Small intestine (tissue), 16 donors: ENCODE data around the gene SLC9B1. TPM values are rescaled to one million over a fixed set of nuclear protein-coding genes. Genes with fewer than 3 reads are reported as not detected.

Source experiments
- DNase-seq, 2 donors: peaks; one replicate each; pipeline versions ENCODE4 v3.0.0 to v3.0.0-alpha.2; 2013
- FAIRE-seq: peaks from 2 replicates; lab custom pipeline; 2012; peaks lifted over from hg19 to GRCh38; lab: Jason Lieb, UNC
- H3K27ac ChIP-seq, 3 donors: one replicate each; pipeline ENCODE4 v1.5.1; 2013; ENCODE audit warnings: low read length in 2 of 3, mild to moderate bottlenecking in 2 of 3, control low read depth in 1 of 3, inconsistent platforms in 1 of 3, low read depth in 1 of 3, moderate library complexity in 1 of 3
- H3K27me3 ChIP-seq, 3 donors: one replicate each; pipeline ENCODE4 v1.6.1; 2013; ENCODE audit warnings: low read length in 3 of 3, inconsistent platforms in 1 of 3; ENCODE audit not compliant: control insufficient read depth in 3 of 3, insufficient read depth in 3 of 3
- H3K36me3 ChIP-seq, 3 donors: one replicate each; pipeline ENCODE4 v1.6.1; 2013; ENCODE audit warnings: low read length in 3 of 3, inconsistent platforms in 1 of 3, low read depth in 1 of 3, mild to moderate bottlenecking in 1 of 3, moderate library complexity in 1 of 3; ENCODE audit not compliant: control insufficient read depth in 3 of 3, insufficient read depth in 2 of 3
- H3K4me1 ChIP-seq, 3 donors: one replicate each; pipeline ENCODE4 v1.6.1; 2013; ENCODE audit warnings: low read length in 2 of 3, inconsistent platforms in 1 of 3, low read depth in 1 of 3, mild to moderate bottlenecking in 1 of 3, moderate library complexity in 1 of 3; ENCODE audit not compliant: control insufficient read depth in 3 of 3, insufficient read depth in 2 of 3
- H3K4me3 ChIP-seq, 3 donors: one replicate each; pipeline ENCODE4 v1.5.1; 2013; ENCODE audit warnings: low read length in 3 of 3, control low read depth in 1 of 3, inconsistent platforms in 1 of 3, low read depth in 1 of 3, mild to moderate bottlenecking in 1 of 3, moderate library complexity in 1 of 3
- H3K9me3 ChIP-seq, 2 donors: one replicate each; pipeline ENCODE4 v1.6.1; 2013; ENCODE audit warnings: low read depth in 1 of 2, low read length in 1 of 2; ENCODE audit not compliant: control insufficient read depth in 2 of 2, insufficient read depth in 1 of 2
- WGBS, 3 donors: extraction: QIAGEN DNeasy Blood & Tissue Kit; methylation state at CpG; one replicate each; pipeline ENCODE4 v1.1.7; 2013; 5-methylcytosine and 5-hydroxymethylcytosine counted together
- long read RNA-seq, 10 donors: transcript quantifications; one replicate each; lab custom pipeline, GENCODE V29; 2026
- polyA plus RNA-seq, 4 donors: library from polyadenylated mRNA; stranded (reverse) in 3 of 4; unstranded in 1 of 4; fragments of 200-250 nt in 3 of 4; fragments of 120-200 nt in 1 of 4; gene quantifications; one replicate each; pipeline versions ENCODE4 v1.2.1 to v1.2.3, GENCODE V29; 2013
- donor health status: healthy with polysubstance abuse.
- donor health status: control.
- donor health status: control.
- donor health status: Bipolar disorder and iron deficiency.
- donor health status: healthy.

The SLC9B1 gene, protein sequence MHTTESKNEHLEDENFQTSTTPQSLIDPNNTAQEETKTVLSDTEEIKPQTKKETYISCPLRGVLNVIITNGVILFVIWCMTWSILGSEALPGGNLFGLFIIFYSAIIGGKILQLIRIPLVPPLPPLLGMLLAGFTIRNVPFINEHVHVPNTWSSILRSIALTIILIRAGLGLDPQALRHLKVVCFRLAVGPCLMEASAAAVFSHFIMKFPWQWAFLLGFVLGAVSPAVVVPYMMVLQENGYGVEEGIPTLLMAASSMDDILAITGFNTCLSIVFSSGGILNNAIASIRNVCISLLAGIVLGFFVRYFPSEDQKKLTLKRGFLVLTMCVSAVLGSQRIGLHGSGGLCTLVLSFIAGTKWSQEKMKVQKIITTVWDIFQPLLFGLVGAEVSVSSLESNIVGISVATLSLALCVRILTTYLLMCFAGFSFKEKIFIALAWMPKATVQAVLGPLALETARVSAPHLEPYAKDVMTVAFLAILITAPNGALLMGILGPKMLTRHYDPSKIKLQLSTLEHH
- polyA plus RNA-seq: under 1 TPM in 2 of 4 donors, not detected in 2; 0.18 to 0.93 TPM
- long read RNA-seq, donor 1, partial matches to known transcripts: 0 of 1 reads
- long read RNA-seq, donor 1, other reads (novel, unspliced or antisense): 0 of 1 reads
- long read RNA-seq, donor 2: 0 reads
- long read RNA-seq, donor 3: 0 reads
- long read RNA-seq, donor 4: 0 reads
- long read RNA-seq, donor 5: 0 reads
- long read RNA-seq, donor 6: 0 reads
- long read RNA-seq, donor 7: 0 reads
- long read RNA-seq, donor 8: 0 reads
- long read RNA-seq, donor 9: 0 reads
- long read RNA-seq, donor 10: 0 reads

DNA sequence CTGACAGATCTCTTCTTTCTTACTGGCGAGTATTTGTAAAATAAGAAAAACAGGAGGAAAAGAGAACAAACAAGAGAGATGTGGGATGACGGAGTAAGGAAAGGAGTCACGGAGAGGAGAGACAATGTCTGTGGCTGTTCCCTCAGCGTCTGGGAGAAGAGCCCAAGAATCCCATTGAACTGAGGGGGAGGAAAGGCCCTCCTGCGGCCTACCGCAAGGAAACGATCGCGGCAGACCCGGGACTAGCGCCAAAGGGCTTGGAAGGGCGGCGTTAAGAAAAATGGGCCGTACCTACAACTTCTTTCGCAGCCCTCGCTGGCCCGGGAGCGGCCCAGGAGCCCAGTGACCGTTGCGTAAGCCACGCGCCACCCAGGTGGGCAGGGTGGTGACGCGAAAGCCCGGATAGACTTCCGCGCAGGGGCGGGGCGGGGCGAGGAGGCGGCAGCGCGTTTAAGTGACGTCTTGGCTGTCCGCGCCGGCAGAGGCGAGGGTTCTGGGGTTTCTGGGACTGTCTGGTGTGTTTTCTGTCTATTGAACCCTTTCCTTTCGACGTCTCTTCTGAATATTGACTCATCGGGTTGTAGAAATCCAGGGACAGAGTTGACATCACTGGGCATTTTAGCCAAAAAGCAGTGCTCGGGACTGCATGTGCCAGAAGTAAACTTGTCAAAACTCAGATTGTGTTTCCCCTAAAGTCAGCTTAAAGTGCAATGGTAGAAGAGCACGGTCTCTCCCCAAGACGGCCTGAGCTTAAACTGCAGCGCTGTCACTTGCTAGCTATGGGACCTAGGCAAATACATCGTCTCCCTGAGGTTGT is at the start of gene SLC9B1:
TSS of gene SLC9B1 (minus strand) at position 398 of the 817 bp plus-strand sequence. CDS start 27,994 bp downstream, outside the sequence.
- DNase-seq (peak; percentile 97 to 98), FAIRE-seq (no peak)
- Histone ChIP-seq H3K9me3 (no peaks in the 10 kb centered on the region), H3K27me3 (no peaks in the 10 kb centered on the region), H3K4me1 (peaks cover 0 to 7% (median 4%) of the 10 kb centered on the region in 3 donors), H3K27ac (peak within 1 kb of the TSS; percentile 84 to 99 (median 95)), H3K4me3 (peak within 1 kb of the TSS; percentile 39 to 63 (median 61)), H3K36me3 (no peaks in the 10 kb centered on the region)
- 1% methylated on average over 43 to 46 of the region's 46 CpGs for WGBS, 3 donors

DNA sequence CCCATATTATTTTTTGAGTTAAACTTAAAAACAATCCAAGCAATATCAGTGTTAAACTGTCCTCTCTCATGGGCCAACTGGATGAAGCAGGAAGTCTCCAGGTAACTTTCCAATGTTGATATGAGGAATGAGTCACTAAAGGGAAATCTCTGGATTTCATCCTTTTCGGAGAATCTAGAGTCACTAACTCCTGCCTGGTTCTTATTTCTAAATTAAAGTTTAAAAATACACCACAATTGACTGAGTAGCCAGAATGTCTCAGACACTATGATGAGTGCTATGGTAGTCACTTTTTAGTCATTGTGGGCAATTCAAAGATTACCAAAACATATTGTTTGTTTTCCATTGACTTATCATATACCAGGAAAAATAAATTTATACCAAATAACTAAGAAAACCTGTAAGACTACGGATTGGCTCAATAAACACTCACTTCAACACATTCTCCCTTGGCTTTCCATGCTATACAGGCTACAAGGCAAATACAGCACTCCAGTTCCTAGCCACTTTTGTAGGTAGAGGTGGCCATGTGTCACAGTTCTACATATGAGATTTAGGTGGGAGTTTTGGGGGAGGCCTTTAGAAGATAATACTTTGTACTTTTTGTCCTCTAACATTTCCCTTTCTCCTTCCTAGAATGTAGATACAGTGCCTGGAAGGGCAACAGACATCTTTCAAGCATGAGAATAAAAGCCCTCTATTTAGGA is 48.5 kb upstream of the SLC9B1 start:
- Histone ChIP-seq H3K4me1 (no peaks in the 10 kb centered on the region), H3K36me3 (no peaks in the 10 kb centered on the region), H3K27me3 (no peaks in the 10 kb centered on the region), H3K9me3 (no peaks in the 10 kb centered on the region), H3K4me3 (no peak overlapping the region), H3K27ac (no peak overlapping the region)
- FAIRE-seq: no peak
- no peak for DNase-seq
- WGBS, 3 donors: 91 to 93% (median 92%) methylated on average over 2 of the region's 2 CpGs

DNA sequence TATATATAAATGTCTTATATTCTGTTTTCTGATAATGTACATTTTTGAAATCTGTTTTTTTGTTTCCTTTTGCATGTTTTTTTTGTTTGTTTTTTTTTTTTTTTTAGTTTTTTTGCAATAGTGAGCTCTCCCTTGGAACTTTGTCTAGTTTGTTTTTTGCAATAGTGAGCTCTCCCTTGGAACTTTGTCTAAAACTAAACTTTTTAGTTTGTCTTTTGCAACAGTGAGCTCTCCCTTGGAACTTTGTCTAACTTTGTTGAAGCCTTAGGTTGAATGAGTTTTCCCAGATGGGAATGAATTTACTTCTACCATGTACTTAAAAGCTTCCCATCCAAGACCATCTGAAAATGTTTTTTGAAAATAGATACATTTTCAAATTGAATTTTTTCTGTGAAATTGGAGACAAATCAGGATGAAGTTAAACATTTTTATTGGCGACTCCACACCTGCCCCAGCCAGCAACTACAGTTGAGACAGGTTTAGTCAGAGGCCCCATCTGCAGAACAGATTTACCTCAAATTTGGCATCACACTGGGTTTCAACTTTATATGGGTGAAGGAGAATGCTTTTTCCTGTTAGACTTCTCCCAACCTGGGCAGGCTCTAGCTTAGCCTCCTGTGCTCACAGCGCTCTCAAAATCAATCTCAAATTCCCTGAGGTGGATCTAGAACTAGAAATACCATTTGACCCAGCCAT is 41.1 kb upstream of the SLC9B1 start:
- no peaks in the 10 kb centered on the region for H3K36me3 ChIP-seq
- no peaks in the 10 kb centered on the region for H3K9me3 ChIP-seq
- no peaks in the 10 kb centered on the region for H3K27me3 ChIP-seq
- no peak overlapping the region for H3K4me3 ChIP-seq
- WGBS, 3 donors: 95 to 97% (median 95%) methylated on average over 2 of the region's 2 CpGs
- FAIRE-seq (peak; percentile 87), DNase-seq (no peak)
- H3K4me1 ChIP-seq: no peaks in the 10 kb centered on the region
- H3K27ac ChIP-seq: no peak overlapping the region

DNA sequence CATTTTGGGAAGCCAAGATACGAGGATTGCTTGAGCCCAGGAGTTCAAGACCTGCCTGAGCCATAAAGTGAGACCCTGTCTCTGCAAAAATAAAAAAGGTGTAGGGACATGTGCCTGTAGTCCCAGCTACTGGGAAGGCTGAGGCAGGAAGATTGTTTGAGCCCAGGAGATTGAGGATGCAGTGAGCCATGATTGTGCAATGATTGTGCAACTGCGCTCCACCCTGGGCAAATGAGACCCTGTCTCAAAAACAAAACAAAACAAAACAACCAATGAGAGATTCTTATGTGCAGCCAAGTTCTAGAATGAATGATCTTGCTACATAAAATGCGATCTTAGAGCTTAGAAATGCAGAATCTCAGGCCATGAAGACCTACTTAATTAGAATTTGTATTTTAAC is 34.5 kb upstream of the SLC9B1 start:
- H3K27me3 ChIP-seq: no peaks in the 10 kb centered on the region
- no peak for FAIRE-seq
- H3K36me3 ChIP-seq: no peaks in the 10 kb centered on the region
- DNase-seq: no peak
- WGBS, 3 donors: 94 to 97% (median 94%) methylated on average over 3 of the region's 3 CpGs
- no peak overlapping the region for H3K4me3 ChIP-seq
- no peak overlapping the region for H3K27ac ChIP-seq
- H3K4me1 ChIP-seq: no peaks in the 10 kb centered on the region
- H3K9me3 ChIP-seq: no peaks in the 10 kb centered on the region

- Histone ChIP-seq H3K27me3 (no peaks in the 10 kb centered on the region), H3K4me3 (no peak overlapping the region), H3K27ac (no peak overlapping the region), H3K4me1 (no peaks in the 10 kb centered on the region), H3K36me3 (no peaks in the 10 kb centered on the region), H3K9me3 (no peaks in the 10 kb centered on the region)
- 84 to 86% (median 85%) methylated on average over 3 of the region's 3 CpGs for WGBS, 3 donors
- DNase-seq: no peak
- peak; percentile 30 for FAIRE-seq
Measured at GRCh38 chr4:103052779-103053178, 33.3 kb upstream of the SLC9B1 start.

DNA sequence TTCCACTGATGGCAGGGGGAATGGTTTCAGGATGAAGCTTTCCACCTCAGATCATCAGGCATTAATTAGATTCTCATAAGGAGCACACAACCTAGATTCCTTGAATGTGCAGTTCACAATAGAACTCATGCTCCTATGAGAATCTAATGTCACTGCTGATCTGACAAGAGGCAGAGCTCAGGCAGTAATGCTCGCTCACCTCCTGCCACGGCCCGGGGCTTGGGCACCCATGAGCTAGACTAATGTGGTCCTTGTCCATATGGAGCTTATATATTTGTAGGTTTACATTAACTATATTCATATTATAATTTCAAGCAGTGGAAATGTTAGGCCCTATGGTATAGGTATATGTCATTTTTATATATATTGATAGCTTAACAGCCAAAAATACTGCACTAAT is 32.6 kb upstream of the SLC9B1 start:
- no peaks in the 10 kb centered on the region for H3K4me1 ChIP-seq
- FAIRE-seq (no peak), DNase-seq (no peak)
- H3K36me3 ChIP-seq: no peaks in the 10 kb centered on the region
- H3K4me3 ChIP-seq: no peak overlapping the region
- WGBS, 3 donors: 94 to 96% (median 95%) methylated on average over 3 of the region's 3 CpGs
- no peaks in the 10 kb centered on the region for H3K9me3 ChIP-seq
- H3K27ac ChIP-seq: no peak overlapping the region
- no peaks in the 10 kb centered on the region for H3K27me3 ChIP-seq

DNA sequence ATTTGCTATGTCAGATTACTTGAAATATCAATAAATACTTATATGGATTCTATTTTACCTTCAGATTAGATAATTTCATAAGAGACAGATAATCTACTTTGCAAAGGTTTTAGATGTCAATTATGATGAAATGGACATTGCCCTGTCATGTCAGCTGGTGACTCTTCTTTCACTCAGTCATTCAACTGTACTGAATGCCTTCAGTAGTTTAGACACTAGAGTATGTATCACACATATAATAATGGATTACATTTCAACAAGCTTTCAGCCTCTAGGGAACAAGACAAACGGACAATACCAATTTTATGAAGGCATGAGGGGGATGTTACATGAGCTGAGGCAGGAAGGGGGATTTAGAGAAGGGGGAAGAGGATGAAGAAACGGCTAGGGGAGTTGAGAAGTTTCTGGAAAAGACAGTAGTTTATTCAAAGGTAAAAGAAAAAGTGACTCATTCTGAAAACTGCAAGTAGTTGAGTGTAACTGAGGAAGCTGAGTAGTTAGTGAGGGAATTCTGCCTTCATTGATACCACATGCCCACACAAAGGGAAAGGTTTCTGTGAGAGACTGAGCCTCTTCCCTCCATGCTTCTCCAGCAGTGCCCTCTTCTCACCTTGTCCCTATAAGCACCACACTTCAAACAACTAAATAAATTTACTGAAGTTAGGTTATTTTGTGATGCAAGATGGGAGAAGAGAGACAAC is 31.4 kb upstream of the SLC9B1 start:
- WGBS, 3 donors: 55 to 57% (median 56%) methylated on average over 2 of the region's 2 CpGs
- no peak overlapping the region for H3K4me3 ChIP-seq
- H3K27me3 ChIP-seq: no peaks in the 10 kb centered on the region
- DNase-seq (no peak), FAIRE-seq (no peak)
- no peak overlapping the region for H3K27ac ChIP-seq
- H3K4me1 ChIP-seq: no peaks in the 10 kb centered on the region
- no peaks in the 10 kb centered on the region for H3K9me3 ChIP-seq
- H3K36me3 ChIP-seq: no peaks in the 10 kb centered on the region
